Measurements from ENCODE around the gene ANO4. TPM values are rescaled to one million over a fixed set of nuclear protein-coding genes. Genes with fewer than 3 reads are reported as not detected.

Gene ANO4
- total and polyA plus RNA-seq, 2 donors (not counting 1 experiment from before 2014, with no cell fraction given), result not detected

DNA sequence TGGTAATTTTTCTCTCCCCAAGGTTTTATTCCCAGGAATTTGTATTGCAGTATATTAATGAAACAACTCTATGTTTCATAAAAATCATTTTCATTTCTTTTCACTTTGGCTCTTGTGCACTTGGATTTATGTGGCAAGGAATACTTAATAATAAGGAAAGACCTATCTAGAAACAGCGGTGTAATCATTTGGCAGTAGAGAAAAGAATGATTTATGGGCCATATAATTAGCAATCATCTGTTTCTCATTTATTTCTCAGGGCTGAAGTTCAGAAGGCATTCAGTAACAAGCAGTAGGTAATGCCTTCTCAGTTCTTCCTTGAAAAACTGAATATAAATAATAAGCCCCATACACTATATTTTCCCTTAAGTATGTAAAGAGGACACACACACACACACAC lies 172.6 kb downstream of the ANO4 start:
- H3K4me3 ChIP-seq (ENCODE audit: control extremely low read depth in 1 of 5, extremely low read depth in 1 of 5, insufficient read depth in 1 of 5, low read depth in 2 of 5, low read length in 4 of 5), result no peak overlapping the region
- intact Hi-C loops (cut with micrococcal nuclease), result no loop called here
- no peak overlapping the region for H2AFZ ChIP-seq (ENCODE audit: insufficient read depth, low read depth, low read length, poor library complexity, severe bottlenecking)
- H3K4me2 ChIP-seq (replicated peaks; ENCODE audit: low read depth, low read length, poor library complexity, severe bottlenecking), result no peak overlapping the region
- Mint-ChIP-seq H3K27ac (no peak overlapping the region), H3K4me1 (no peaks in the 10 kb centered on the region), H3K9me3 (ENCODE audit: insufficient read depth) (no peaks in the 10 kb centered on the region), H3K4me3 (no peak overlapping the region), H3K27me3 (peaks cover 6% of the 10 kb centered on the region)
- H3K36me3 ChIP-seq (replicated peaks in 1 of 2; ENCODE audit: control extremely low read depth in 1 of 2, control insufficient read depth in 1 of 2, extremely low read depth in 1 of 2, insufficient read depth in 2 of 2, low read length in 1 of 2), result no peaks in the 10 kb centered on the region
- no peak overlapping the region for H3K9ac ChIP-seq (ENCODE audit: low read length)
- no peaks in the 10 kb centered on the region for H4K20me1 ChIP-seq (ENCODE audit: control insufficient read depth, insufficient read depth, low read length, poor library complexity, severe bottlenecking)
- no peaks in the 10 kb centered on the region for H3K9me3 ChIP-seq (ENCODE audit: control extremely low read depth in 1 of 3, control insufficient read depth in 2 of 3, insufficient read depth in 1 of 3, low read length in 2 of 3)
- ChIA-PET POLR2A (no interaction called here), CTCF (no interaction called here)
- DNase-seq, result no peak
- whole genome bisulfite sequencing (ENCODE audit: insufficient coverage), result no CpG with 5 or more reads among the region's 1 CpG
- no peak for ATAC-seq (ENCODE audit: low read depth)
- H3K4me1 ChIP-seq (ENCODE audit: control insufficient read depth in 2 of 2, insufficient read depth in 2 of 2, low read length in 2 of 2), result no peaks in the 10 kb centered on the region
- TF ChIP-seq EZH2 (IDR thresholded peaks at IDR 0.05; ENCODE audit: borderline replicate concordance, insufficient read depth, low read depth, low read length, poor library complexity, severe bottlenecking), result no peak
- TF ChIP-seq, protein P1, sequence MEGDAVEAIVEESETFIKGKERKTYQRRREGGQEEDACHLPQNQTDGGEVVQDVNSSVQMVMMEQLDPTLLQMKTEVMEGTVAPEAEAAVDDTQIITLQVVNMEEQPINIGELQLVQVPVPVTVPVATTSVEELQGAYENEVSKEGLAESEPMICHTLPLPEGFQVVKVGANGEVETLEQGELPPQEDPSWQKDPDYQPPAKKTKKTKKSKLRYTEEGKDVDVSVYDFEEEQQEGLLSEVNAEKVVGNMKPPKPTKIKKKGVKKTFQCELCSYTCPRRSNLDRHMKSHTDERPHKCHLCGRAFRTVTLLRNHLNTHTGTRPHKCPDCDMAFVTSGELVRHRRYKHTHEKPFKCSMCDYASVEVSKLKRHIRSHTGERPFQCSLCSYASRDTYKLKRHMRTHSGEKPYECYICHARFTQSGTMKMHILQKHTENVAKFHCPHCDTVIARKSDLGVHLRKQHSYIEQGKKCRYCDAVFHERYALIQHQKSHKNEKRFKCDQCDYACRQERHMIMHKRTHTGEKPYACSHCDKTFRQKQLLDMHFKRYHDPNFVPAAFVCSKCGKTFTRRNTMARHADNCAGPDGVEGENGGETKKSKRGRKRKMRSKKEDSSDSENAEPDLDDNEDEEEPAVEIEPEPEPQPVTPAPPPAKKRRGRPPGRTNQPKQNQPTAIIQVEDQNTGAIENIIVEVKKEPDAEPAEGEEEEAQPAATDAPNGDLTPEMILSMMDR (IDR thresholded peaks at IDR 0.05), result no peak
- no peak overlapping the region for H3K27ac ChIP-seq (ENCODE audit: low read length in 2 of 2)
- no peaks in the 10 kb centered on the region for H3K79me2 ChIP-seq (ENCODE audit: control insufficient read depth, insufficient read depth, low read length)
- no peaks in the 10 kb centered on the region for H3K27me3 ChIP-seq (replicated peaks in 1 of 4; ENCODE audit: control extremely low read depth in 1 of 4, control insufficient read depth in 3 of 4, insufficient read depth in 4 of 4, low read length in 3 of 4)

DNA sequence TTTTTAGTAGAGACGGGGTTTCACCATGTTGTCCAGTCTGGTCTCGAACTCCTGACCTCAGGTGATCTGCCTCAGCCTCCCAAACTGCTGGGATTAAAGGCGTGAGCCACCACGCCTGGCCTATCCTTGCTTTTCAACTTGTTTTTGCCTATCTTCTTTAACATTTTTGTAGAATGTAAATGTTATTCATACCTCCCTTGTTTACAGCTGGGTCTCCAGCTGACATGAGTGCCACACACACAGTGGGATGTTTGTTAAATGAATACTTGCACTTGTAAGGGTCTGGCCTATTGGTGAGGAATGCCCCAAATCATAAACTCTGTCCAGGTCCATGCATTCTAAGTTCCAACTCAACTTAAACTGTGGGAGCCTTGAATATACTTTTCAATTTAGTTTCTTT lies 176.3 kb downstream of the ANO4 start:
- Histone ChIP-seq H3K9me3 (ENCODE audit: control extremely low read depth in 1 of 3, control insufficient read depth in 2 of 3, insufficient read depth in 1 of 3, low read length in 2 of 3) (no peaks in the 10 kb centered on the region), H3K4me2 (replicated peaks; ENCODE audit: low read depth, low read length, poor library complexity, severe bottlenecking) (no peak overlapping the region), H4K20me1 (ENCODE audit: control insufficient read depth, insufficient read depth, low read length, poor library complexity, severe bottlenecking) (no peaks in the 10 kb centered on the region), H3K27me3 (replicated peaks in 1 of 4; ENCODE audit: control extremely low read depth in 1 of 4, control insufficient read depth in 3 of 4, insufficient read depth in 4 of 4, low read length in 3 of 4) (no peaks in the 10 kb centered on the region), H2AFZ (ENCODE audit: insufficient read depth, low read depth, low read length, poor library complexity, severe bottlenecking) (no peak overlapping the region), H3K4me1 (ENCODE audit: control insufficient read depth in 2 of 2, insufficient read depth in 2 of 2, low read length in 2 of 2) (no peaks in the 10 kb centered on the region), H3K4me3 (ENCODE audit: control extremely low read depth in 1 of 5, extremely low read depth in 1 of 5, insufficient read depth in 1 of 5, low read depth in 2 of 5, low read length in 4 of 5) (no peak overlapping the region), H3K9ac (ENCODE audit: low read length) (no peak overlapping the region), H3K27ac (ENCODE audit: low read length in 2 of 2) (no peak overlapping the region), H3K79me2 (ENCODE audit: control insufficient read depth, insufficient read depth, low read length) (no peaks in the 10 kb centered on the region), H3K36me3 (replicated peaks in 1 of 2; ENCODE audit: control extremely low read depth in 1 of 2, control insufficient read depth in 1 of 2, extremely low read depth in 1 of 2, insufficient read depth in 2 of 2, low read length in 1 of 2) (no peaks in the 10 kb centered on the region)
- Mint-ChIP-seq H3K4me3 (no peak overlapping the region), H3K27ac (no peak overlapping the region), H3K9me3 (ENCODE audit: insufficient read depth) (no peaks in the 10 kb centered on the region), H3K4me1 (no peaks in the 10 kb centered on the region), H3K27me3 (no peaks in the 10 kb centered on the region)
- DNase-seq (no peak), ATAC-seq (ENCODE audit: low read depth) (no peak)
- CTCF ChIA-PET, result no interaction called here
- POLR2A ChIA-PET, result no interaction called here
- intact Hi-C loops (cut with micrococcal nuclease), result no loop called here
- no CpG with 5 or more reads among the region's 4 CpGs for WGBS (ENCODE audit: insufficient coverage)
- TF ChIP-seq, protein P1 (IDR thresholded peaks at IDR 0.05), result no peak

Data from B cell (primary cell).